NK-92 treated with Interleukin-12 subunit alpha and Interleukin-12 subunit beta, amount 100 ng/mL, for 24 hours (cell line): Measurements from ENCODE around the gene SCAMP5.

Experiments used
- DNase-seq: peaks from one replicate; lab custom pipeline; 2025; lab: John Stamatoyannopoulos, UW

The SCAMP5 gene

DNA sequence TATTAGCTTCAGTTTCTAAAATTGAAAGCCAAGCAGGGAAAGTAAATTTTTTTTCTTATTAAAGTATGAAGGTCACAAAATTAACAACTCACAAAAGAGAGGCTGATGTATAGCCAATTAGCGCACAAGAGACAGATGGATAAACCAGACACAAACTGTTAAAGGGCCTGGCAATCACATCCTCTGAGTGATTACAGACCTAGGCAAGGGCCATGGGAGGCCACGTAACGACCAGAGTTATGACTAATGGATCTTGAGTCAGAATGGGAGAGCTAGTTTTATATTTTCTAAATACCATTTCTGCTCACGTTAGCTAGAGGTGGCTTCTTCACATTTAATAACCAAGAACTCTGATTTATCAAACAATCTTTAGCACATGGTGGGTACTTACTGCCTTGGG, 17.8 kb upstream of the SCAMP5 start:
- no peak for DNase-seq

DNA sequence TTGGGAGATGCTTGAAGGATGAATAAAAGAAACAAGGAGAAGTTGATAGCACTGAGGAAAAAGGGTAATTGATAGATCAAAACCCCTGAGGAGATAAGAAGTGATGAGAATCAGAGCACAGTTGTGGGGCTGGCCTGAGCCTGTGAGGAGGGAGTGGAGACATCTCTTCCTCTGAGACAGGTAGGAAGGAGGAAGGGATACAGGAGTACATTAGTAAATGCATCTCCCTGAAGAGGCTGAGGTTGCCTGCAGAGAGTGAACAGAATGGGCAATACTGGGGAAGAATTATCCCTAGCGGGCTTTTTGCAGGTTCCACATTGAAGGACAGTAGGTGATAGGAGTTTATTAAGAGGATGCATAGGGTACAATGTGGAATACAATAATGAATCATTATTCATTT, 17.3 kb upstream of the SCAMP5 start:
- DNase-seq = no peak

DNA sequence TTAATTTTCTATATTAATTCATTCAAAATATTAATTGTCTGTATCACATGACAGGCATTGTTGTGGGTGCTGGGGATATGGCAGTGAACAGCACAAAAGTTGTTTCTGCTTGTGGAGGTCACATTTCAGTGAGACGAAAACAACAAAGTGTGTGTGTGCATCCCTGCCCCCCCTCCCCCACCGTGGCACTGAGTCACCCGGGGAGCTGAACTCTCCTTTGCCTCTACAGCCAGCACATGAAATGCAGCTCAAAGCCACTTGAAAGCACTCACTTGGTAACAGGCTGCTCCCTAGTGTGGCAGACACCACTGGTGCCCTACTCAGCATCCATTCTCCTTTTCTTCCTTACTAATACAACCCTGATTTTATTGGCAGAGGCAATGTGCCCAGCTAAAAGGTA, 16.9 kb upstream of the SCAMP5 start:
- peak; percentile 55 for DNase-seq

DNA sequence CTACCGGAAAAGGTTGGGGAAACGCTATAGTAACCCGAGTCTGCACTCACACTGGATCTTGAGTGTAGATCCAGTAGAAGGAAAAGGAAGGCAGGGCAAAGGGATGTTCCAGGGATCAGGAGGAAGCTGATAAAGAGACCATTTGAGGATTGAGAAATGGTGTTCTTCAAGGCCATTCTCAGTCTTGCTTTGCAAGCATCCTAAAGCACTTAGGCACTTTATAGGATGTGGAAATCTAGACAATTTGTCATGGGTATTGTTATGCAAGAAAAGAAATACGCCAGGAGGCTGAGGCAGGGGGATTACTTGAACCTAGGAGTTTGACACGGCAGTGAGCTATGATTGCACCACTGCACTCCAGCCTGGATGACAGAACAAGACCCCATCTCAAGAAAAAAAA, 13.2 kb upstream of the SCAMP5 start:
- DNase-seq = no peak

DNA sequence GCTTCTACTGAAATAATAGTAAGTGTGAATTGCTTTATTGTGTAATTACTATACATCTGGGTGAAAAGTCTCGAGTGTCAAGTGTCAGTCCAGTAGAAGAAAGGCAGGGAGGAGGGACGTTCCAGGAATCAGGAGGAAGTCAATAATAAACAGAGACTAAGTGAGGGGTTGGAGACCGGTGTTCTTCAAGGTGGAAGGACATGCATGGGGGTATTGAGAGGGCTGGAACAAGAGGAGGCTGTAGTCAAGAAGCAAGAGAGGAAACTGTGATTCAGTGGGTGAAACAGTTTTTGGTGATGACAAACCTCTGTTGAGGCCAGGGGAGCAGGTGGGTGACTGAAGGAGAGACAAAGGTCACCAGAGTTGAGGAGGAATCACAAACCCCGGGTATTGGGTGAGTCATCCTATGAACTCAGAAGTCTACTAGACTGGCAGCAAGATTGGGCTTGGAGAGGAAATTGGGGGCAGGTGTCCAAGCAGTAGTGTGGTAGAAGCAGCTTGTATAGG, 11.6 kb upstream of the SCAMP5 start:
- peak; percentile 87 for DNase-seq

DNA sequence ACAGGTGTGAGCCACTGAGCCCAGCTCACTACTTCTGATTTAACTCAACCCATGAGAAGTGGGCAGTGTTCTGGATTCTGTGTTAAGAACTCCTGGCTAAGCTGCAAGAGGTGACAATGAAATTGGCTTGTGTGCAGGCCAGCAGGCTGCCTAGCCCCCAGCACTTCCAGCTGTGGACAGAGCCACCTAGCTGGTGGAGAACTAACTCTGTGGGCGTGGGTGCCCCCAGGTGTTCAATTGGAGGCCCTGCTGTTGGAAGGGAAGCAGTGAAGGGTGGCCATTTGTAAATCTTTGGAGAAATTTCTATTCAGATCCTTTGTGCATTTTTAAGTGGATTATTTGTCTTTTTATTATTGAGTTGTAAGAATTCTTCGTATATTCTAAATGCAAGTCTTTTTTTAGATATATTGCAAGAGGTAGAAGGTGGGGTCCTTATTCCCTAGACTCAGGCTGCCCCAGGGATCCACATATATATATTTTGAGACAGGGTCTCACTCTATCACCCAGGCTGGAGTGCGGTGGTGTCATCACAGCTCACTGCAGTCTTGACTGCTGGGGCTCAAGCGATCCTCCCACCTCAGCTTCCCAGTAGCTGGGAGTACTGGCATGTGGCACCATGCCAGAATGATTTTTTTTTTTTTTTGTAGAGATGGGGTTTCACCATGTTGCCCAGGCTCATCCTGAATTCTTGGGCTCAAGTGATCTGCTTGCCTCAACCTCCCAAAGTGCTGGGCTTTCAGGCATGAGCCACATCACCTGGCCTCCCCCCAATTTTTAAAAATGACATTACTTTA, 7.2 kb upstream of the SCAMP5 start:
- DNase-seq = peak; percentile 60

DNA sequence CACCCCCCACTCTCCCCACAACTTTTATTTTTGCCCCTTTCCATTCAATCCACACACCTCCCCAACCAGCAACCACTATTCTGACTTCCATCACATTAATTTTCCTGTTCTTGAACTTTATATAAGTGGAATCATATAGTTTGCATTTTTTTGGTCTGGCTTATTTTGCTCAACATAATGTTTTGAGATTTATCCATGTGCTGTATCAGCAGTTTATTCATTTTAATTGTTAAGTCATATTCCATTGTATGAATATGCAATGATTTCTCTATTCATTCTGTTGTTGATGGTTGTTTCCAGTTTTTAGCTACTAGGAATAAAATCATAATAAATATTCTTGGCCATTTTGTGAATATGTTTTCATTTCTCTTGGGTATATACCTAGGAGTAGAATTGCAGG, 5.8 kb upstream of the SCAMP5 start:
- DNase-seq = no peak

DNA sequence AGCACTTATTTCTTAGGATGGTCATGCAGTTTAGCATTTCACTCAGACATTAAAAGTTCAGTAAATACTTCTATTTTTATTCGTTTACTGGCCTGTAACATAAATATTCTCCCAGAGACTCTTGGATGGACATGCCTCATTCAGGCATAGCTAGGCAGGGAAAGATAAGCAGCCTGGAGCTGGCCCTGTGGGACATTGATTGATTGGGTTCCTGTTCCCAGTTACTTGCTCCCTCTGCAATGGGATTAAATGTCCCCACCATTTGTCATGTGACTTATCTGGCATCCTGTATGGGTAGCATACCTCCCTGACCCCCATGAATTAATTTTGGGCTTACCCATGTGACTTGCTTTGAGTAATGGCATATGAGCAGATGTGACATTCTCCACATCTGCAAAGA, 2.7 kb upstream of the SCAMP5 start:
- no peak for DNase-seq

DNA sequence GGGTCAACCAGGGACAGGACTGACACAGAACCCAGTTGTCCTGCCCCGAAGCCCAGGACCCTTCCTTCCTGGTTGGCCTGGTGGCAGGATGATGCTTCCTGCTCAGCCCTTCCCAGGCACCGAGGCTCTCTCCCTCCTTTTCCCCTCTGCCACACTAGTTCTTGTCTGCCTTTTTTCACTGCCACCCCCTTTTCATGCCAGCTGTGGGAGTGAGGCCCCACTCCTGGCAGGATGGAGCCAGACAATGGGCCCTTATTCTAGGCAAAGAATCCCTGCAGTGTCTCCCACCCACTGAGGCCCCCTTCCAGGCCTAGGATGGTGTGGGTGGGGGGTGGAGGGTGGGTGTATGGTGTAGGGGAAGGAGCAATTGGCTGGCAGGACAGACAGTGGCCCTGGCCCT, 1.1 kb upstream of the SCAMP5 start:
- DNase-seq = no peak

DNA sequence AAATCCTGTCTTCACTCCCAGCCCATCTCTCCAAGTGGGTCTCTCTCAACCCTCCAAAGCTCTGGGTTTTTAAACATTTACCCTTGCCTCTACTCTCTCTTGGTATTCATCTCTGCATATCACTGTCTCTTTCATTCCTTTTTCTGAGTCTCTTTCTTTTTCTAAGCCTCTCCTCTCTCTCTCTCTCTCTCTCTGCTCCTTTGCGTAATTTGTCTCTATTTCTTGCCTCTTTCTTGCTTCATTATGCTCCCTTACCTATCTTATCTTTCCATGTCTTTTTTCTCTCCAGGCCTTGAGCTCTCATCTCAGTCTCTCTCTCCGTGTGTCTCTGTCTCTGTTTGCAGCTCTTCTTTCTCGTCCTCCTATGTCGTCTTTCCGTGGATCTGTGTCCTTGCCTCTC, 678 bp upstream of the SCAMP5 start:
- no peak for DNase-seq

DNA sequence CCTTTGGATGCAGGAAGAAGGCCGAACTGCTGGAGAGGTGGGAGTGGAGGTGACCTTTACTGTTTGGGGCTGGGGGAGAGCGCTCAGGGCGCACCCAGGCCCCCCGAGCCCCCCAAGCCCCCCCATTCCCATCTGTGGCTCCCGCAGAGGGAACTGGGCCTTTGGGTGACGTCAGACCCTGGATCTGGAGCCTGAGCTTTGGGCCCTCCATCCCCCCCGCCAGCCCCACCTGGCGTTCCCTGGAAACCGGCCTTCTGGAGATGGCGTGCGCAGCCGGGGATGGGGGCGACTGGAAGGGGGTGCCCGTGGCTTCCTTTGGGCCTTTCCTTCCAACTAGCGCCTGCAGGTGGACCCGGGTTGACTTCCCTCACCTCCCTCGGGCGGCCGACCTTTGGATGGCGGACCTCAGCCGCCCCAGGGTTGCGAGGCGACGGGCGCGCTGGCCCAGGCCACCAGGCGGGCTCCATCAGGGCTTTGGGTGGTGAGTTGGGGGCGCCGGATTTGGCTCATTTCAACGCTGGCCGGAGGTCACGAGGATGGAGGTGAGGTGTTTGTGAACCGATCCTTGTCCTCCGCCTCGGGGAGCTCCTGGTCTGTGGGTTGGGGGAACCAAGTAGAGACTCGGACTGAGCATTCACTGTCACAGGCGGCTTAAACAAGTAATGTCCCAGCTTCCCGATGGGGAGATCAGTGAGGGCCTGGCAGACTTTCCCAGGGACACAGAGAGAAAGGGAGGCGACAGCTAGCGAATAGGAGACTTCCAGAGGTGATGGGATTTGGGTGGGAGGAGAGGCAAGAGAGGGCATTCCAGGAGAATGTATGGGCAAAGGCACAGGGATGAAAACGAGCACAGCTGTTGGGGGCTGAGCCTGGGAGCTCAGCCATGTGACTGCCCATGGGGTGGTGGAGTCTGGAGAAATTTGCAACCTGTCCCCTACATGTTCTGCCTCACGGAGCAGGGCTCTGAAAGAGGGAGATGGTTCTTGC, 709 bp downstream of the SCAMP5 start:
- no peak for DNase-seq

DNA sequence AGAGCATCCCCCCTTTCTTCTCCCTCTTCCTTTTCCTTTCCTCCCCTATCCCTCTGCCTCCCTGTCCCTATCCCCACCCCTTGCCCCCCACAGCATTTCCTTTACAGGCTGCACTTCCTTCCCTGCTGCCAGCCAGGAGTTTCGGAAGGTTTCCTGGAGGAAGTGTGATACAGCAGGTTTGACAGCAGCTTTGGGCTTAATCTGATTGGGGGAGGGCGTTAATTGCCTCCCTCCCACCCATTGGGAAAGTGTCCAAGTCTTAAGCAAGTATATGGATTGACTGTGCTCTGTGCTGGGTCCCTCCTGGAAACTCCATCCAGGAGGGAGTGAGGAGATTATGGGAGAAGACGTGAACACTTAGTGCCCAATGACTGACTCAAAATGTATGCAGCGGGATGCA, 1.8 kb downstream of the SCAMP5 start:
- no peak for DNase-seq

DNA sequence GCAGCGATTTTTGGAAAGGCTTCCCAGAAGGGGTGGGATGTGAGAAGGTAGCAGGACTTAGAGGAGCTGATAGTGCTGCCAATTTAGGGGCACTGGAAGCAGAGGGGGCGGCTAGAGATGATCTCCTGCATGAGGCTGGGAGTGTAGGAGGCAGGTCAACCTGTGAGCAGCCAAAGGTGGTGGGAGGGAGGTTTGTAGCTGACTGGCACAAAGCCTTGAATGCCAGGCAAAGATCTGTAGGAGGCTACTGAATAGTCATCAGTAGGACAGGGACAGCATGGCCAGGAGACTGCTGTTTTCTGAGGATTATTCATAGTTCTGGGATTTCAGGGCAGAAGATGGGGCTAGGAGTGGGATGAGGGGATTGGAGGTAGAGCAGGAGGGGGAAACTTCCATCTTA, 2.2 kb downstream of the SCAMP5 start:
- DNase-seq = no peak

DNA sequence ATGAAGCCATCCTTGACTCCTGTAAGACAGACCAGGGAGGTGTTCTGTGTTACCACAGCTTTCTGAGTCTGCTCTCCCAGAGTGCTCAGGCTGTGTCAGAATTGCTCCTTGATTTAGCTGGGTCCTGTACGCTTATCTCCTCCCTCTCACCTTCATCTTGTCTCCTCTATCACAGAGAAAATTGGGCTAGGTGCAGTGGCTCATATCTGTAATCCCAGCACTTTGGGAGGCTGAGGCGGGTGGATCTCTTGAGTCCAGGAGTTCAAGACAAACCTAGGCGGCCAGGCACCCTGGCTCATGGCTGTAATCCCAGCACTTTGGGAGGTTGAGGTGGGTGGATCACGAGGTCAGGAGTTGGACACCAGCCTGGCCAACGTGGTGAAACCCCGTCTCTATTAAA, 5.9 kb downstream of the SCAMP5 start:
- no peak for DNase-seq

DNA sequence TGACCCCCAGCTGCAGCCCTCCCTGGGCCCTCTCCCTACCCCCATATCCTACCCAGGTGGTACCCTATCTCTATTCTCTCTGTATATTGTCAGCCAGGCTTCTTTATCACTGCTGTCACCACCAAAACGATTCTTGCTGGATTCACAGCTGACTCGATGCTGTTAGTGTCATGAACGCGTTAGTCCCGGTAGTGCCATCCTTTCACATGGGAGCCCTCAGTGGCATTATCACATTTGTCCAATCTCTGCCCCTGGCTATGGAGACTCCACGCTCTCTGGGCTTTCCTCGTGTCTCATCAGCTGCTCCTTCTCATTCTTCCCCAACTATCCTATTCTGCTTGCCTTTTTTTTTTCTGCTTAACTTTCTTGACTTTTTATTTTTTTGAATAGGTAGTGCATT, 7.0 kb downstream of the SCAMP5 start:
- DNase-seq = no peak

DNA sequence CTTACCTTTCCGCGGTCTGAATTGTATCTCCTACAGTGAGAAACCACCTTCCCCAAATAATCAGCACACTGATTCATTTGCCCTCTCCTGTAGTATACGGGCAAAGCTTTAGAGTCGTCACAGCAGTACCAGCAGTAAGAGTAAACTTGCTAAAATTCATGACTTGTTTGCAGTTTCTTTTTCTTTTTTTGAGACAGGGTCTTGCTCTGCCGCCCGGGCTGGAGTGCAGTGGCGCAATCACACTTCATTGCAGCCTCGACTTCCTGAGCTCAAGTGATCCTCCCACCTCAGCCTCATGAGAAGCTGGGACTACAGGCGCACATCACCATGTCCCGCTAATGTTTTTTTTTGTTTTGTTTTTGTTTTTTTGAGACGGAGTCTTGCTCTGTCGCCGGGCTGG, 11.9 kb downstream of the SCAMP5 start:
- DNase-seq = no peak

DNA sequence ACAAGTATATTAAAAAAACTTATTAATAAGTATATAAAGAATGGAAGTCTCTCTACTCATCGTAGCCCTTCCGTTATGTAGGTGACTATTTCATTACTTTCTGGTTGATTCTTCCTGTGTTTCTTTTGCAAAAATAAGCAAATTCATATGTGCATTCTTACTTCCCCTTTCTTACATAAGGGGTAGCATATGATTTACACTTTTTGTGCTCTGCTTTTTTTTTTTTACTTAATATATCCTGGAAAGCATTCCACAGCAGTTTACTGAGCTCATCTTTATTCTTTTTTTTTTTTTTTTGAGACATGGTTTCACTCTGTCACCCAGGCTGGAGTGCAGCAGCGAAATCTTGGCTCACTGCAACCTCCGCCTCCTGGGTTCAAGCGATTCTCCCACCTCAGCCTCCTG, 12.9 kb downstream of the SCAMP5 start:
- no peak for DNase-seq

DNA sequence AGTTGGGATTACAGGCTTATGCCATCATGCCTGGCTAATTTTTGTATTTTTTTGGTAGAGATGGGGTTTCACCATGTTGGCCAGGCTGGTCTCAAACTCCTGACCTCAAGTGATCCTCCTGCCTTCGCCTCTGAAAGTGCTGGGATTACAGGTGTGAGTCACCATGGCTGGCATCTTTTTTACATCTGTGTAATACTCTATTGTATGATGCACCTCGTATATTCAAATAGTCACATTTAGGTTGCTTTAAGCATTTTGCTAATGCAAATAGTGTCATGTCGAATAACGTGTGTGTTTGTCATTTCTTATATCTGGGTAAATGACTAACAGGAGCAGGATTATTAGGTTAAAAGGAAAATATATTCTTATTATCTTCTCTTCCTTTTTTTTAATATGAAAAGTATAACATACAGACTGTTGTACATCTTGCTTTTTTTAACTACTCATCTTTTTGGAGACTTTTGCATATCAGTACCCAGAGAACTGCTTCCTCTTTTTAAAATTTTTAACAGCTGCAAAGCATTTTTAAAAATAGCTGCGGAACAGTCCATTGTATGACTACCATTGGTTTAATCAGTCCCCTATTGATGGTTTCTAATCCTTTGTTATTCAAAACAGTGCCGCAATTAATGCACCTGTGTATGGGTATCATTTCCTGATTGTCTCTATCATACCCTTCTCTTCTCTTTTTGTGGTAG, 13.4 kb downstream of the SCAMP5 start:
- no peak for DNase-seq

DNA sequence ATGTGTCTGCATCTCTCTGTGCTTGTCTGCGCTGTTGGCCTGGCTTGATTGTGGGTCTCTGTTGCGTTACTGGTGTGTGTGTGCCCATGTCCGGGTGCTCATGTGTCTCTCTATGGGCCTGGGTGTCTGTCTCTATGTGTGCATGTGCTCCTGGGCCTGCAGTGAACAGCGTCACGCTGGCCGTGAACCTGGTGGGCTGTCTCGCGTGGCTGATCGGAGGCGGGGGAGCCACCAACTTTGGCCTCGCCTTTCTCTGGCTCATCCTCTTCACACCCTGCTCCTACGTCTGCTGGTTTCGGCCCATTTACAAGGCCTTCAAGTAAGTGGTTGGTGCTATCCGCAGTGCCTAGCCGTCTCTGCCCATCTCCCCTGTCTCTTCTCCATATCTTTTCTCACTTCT, 21.1 kb downstream of the SCAMP5 start:
- no peak for DNase-seq

DNA sequence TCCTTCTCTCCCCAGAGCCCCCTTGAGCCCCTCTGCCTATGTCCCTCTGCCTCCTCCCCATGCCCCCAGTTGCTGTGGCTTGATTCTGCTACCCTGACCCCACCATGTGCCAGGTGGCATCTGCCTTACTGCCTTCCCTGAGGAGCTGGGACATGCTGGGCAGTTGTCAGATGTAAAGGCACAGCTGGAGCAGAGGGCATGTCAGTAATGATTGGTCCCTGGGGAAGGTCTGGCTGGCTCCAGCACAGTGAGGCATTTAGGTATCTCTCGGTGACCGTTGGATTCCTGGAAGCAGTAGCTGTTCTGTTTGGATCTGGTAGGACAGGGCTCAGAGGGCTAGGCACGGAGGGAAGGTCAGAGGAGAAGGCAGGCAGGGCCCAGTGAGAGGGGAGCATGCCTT, 24.6 kb downstream of the SCAMP5 start:
- DNase-seq = no peak

DNA sequence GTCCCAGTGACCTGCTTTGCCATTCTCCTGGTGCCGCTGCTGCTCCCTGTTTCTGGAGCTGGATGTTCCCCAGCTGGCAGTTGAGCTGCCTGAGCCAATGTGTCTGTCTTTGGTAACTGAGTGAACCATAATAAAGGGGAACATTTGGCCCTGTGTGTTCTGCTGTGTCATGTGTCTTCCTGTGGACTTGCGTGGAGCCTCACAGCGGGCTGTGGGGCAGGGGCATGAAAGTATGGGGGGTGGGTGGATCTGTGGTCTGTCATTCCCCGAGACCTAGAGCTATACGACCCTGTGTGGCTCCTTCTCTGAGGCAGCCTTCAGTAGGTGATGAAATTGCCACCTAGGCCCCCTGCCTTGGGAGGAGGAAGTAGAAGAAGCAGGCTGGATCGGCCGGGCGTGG, 26.0 kb downstream of the SCAMP5 start:
- DNase-seq = no peak

DNA sequence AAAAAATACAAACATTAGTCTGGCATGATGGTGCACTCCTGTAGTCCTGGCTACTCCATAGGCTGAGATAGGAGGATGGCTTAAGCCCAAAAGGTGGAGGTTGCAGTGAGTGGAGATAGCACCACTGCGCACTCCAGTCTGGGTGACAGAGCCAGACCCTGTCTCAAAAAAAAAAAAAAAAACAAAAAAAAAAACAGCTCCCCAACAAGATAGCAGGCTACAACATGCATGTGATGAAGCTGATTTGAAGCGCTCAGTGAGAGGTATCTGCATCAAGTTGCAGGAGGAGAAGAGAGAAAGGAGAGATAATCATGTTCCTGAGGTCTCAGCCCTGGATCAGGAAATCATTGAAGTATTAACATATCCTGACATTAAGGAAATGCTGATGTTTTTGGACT, 27.4 kb downstream of the SCAMP5 start:
- DNase-seq = no peak
